H9 (cell line): Measurements from ENCODE around the gene CASP5. TPM values are rescaled to one million over a fixed set of nuclear protein-coding genes. Genes with fewer than 3 reads are reported as not detected.

Experiments used
- DNase-seq: peaks from one replicate; pipeline ENCODE4 v3.0.0-alpha.2; 2017
- H2AFZ ChIP-seq: one replicate; pipeline ENCODE4 v1.6.1; 2013; ENCODE audit warnings: mild to moderate bottlenecking, low read length, control low read depth, moderate library complexity
- H2AK5ac ChIP-seq: 2 replicates; pipeline ENCODE4 v1.6.1; 2013; ENCODE audit warnings: low read length, control low read depth, mixed read lengths; ENCODE audit not compliant: insufficient read length
- H2BK120ac ChIP-seq: one replicate; pipeline ENCODE4 v1.6.1; 2013; ENCODE audit warnings: low read depth, mild to moderate bottlenecking, low read length, control low read depth, inconsistent platforms; ENCODE audit not compliant: poor library complexity, severe bottlenecking
- H2BK12ac ChIP-seq: 2 replicates; pipeline ENCODE4 v1.6.1; 2013; ENCODE audit warnings: low read length, control low read depth, mixed read lengths, low read depth; ENCODE audit not compliant: insufficient read length
- H2BK15ac ChIP-seq: 2 replicates; pipeline ENCODE4 v1.6.1; 2013; ENCODE audit warnings: low read depth, low read length, control low read depth
- H2BK20ac ChIP-seq: one replicate; pipeline ENCODE4 v1.6.1; 2013; ENCODE audit warnings: low read depth, mild to moderate bottlenecking, low read length, control low read depth, inconsistent platforms; ENCODE audit not compliant: poor library complexity, severe bottlenecking
- H2BK5ac ChIP-seq: 2 replicates; pipeline ENCODE4 v1.6.1; 2013; ENCODE audit warnings: low read length, control low read depth, mixed read lengths; ENCODE audit not compliant: insufficient read length
- H3K14ac ChIP-seq: 2 replicates; pipeline ENCODE4 v1.6.1; 2013; ENCODE audit warnings: low read length, control low read depth; ENCODE audit not compliant: insufficient read depth
- H3K18ac ChIP-seq: 2 replicates; pipeline ENCODE4 v1.6.1; 2013; ENCODE audit warnings: low read depth, mild to moderate bottlenecking, mixed read lengths, low read length, control low read depth; ENCODE audit not compliant: insufficient read length
- H3K23ac ChIP-seq: 2 replicates; pipeline ENCODE4 v1.6.1; 2013; ENCODE audit warnings: low read length, control low read depth, mixed read lengths, low read depth; ENCODE audit not compliant: insufficient read length
- H3K23me2 ChIP-seq: 2 replicates; pipeline ENCODE4 v1.6.1; 2013; ENCODE audit warnings: low read depth, mild to moderate bottlenecking, mixed read lengths, low read length, control low read depth; ENCODE audit not compliant: insufficient read length, poor library complexity, severe bottlenecking
- H3K27ac ChIP-seq: 2 replicates; pipeline ENCODE4 v1.5.1; 2013; ENCODE audit warnings: low read length, control low read depth, mixed read lengths, low read depth; ENCODE audit not compliant: insufficient read length
- H3K27me3 ChIP-seq: 2 replicates; pipeline ENCODE4 v1.6.1; 2013; ENCODE audit warnings: low read length, control low read depth, inconsistent platforms; ENCODE audit not compliant: insufficient read depth
- H3K4ac ChIP-seq: 2 replicates; pipeline ENCODE4 v1.6.1; 2013; ENCODE audit warnings: low read depth, mild to moderate bottlenecking, control low read depth, inconsistent platforms, low read length, moderate library complexity
- H3K4me1 ChIP-seq: 2 replicates; pipeline ENCODE4 v1.6.1; 2013; ENCODE audit warnings: low read length, control low read depth, inconsistent platforms; ENCODE audit not compliant: insufficient read depth
- H3K4me2 ChIP-seq: 2 replicates; pipeline ENCODE4 v1.6.1; 2013; ENCODE audit warnings: low read length, control low read depth, mixed read lengths; ENCODE audit not compliant: insufficient read length, insufficient read depth
- H3K56ac ChIP-seq: 2 replicates; pipeline ENCODE4 v1.6.1; 2013; ENCODE audit warnings: low read depth, mild to moderate bottlenecking, mixed read lengths, low read length, control low read depth; ENCODE audit not compliant: insufficient read length
- H3K79me1 ChIP-seq: 2 replicates; pipeline ENCODE4 v1.6.1; 2013; ENCODE audit warnings: low read depth, mild to moderate bottlenecking, moderate library complexity, low read length, control low read depth, inconsistent platforms; ENCODE audit not compliant: insufficient read depth, poor library complexity, severe bottlenecking
- H3K79me2 ChIP-seq: 2 replicates; pipeline ENCODE4 v1.6.1; 2013; ENCODE audit warnings: low read length, control low read depth, inconsistent platforms; ENCODE audit not compliant: insufficient read depth
- H3K9ac ChIP-seq: 2 replicates; pipeline ENCODE4 v1.6.1; 2013; ENCODE audit warnings: low read length, control low read depth, mixed read lengths; ENCODE audit not compliant: insufficient read length; ENCODE audit errors: extremely low read depth
- H3K9me3 ChIP-seq: one replicate; pipeline ENCODE4 v1.6.1; 2013; ENCODE audit warnings: low read depth, low read length, inconsistent platforms; ENCODE audit not compliant: control insufficient read depth
- H3T11ph ChIP-seq: one replicate; pipeline ENCODE4 v1.6.1; 2013; ENCODE audit warnings: mild to moderate bottlenecking, low read length, control low read depth, inconsistent platforms
- H4K20me1 ChIP-seq: one replicate; pipeline ENCODE4 v1.6.1; 2013; ENCODE audit not compliant: control insufficient read depth, insufficient read length, insufficient read depth
- H4K5ac ChIP-seq: 2 replicates; pipeline ENCODE4 v1.6.1; 2013; ENCODE audit warnings: low read depth, mild to moderate bottlenecking, mixed read lengths, low read length, control low read depth; ENCODE audit not compliant: insufficient read length
- H4K8ac ChIP-seq: replicated peaks from 2 replicates; pipeline ENCODE4 v1.6.1; 2013; ENCODE audit warnings: low read length, control low read depth, mixed read lengths, low read depth; ENCODE audit not compliant: insufficient read length
- H4K91ac ChIP-seq: 2 replicates; pipeline ENCODE4 v1.6.1; 2013; ENCODE audit warnings: low read depth, mild to moderate bottlenecking, moderate library complexity, mixed read lengths, low read length, control low read depth; ENCODE audit not compliant: insufficient read length
- H3K27ac Mint-ChIP-seq, 3 experiments: 2 replicates in 2 of 3; 3 replicates in 1 of 3; pipeline ENCODE4 v1.8.0; 2020 to 2021; ENCODE audit warnings: mixed read lengths in 3 of 3, mild to moderate bottlenecking in 1 of 3, moderate library complexity in 1 of 3
- H3K27me3 Mint-ChIP-seq: 2 replicates; pipeline ENCODE4 v1.8.0; 2021; ENCODE audit warnings: low read depth, mild to moderate bottlenecking, moderate library complexity, mixed read lengths
- H3K36me3 Mint-ChIP-seq, 3 experiments: 2 replicates in 2 of 3; 3 replicates in 1 of 3; pipeline ENCODE4 v1.8.0; 2020 to 2021; ENCODE audit warnings: low read depth in 3 of 3, mixed read lengths in 3 of 3; ENCODE audit not compliant: insufficient read depth in 1 of 3
- H3K4me1 Mint-ChIP-seq, 2 experiments: 2 replicates each; pipeline ENCODE4 v1.8.0; 2020; ENCODE audit warnings: mixed read lengths in 2 of 2
- H3K4me3 Mint-ChIP-seq, 2 experiments: 2 replicates in 1 of 2; 3 replicates in 1 of 2; pipeline ENCODE4 v1.8.0; 2020 to 2021; ENCODE audit warnings: mild to moderate bottlenecking in 2 of 2, mixed read lengths in 2 of 2, moderate library complexity in 1 of 2
- H3K9me3 Mint-ChIP-seq, 2 experiments: 2 replicates in 1 of 2; 3 replicates in 1 of 2; pipeline ENCODE4 v1.8.0; 2020; ENCODE audit warnings: mild to moderate bottlenecking in 2 of 2, mixed read lengths in 2 of 2, moderate library complexity in 1 of 2
- WGBS: extraction: QIAGEN DNeasy Blood & Tissue Kit; methylation state at CpG from one replicate; pipeline ENCODE4 v1.1.7; 2013; ENCODE audit warnings: missing lambda C conversion rate, low lambda C conversion rate, mixed read lengths; ENCODE audit not compliant: insufficient read length; ENCODE audit errors: extremely low coverage; 5-methylcytosine and 5-hydroxymethylcytosine counted together
- total RNA-seq: library from RNA; stranded (reverse); gene quantifications from 2 replicates; pipeline ENCODE4 v1.2.1, GENCODE V29; 2021
- TF ChIP-seq, protein P1 (sequence below): fragments of 200-600 bp; sonication (generic); conservative IDR thresholded peaks from 3 replicates; pipeline ENCODE4 v1.8.0; 2021; ENCODE audit warnings: antibody characterized with exemption, mild to moderate bottlenecking

The CASP5 gene
- total RNA-seq, 1 experiment from 2014 or later = not detected

- Histone ChIP-seq H2AK5ac (no peak overlapping the region), H3K9ac (no peak overlapping the region), H2BK15ac (no peak overlapping the region), H3K4me1 (no peaks in the 10 kb centered on the region), H3K4ac (no peak overlapping the region), H3K27me3 (no peaks in the 10 kb centered on the region), H2BK12ac (no peak overlapping the region), H3K27ac (no peak overlapping the region), H3K9me3 (no peaks in the 10 kb centered on the region), H3K4me2 (no peak overlapping the region), H3K14ac (no peak overlapping the region), H2BK5ac (no peak overlapping the region), H4K91ac (no peak overlapping the region), H3K18ac (no peak overlapping the region), H3K23ac (no peak overlapping the region), H3T11ph (no peak overlapping the region), H4K5ac (no peak overlapping the region), H2BK120ac (no peak overlapping the region), H4K20me1 (no peaks in the 10 kb centered on the region), H2AFZ (no peak overlapping the region), H3K56ac (no peak overlapping the region), H3K79me2 (no peaks in the 10 kb centered on the region), H3K79me1 (no peaks in the 10 kb centered on the region), H4K8ac (no peak overlapping the region), H2BK20ac (no peak overlapping the region), H3K23me2 (no peaks in the 10 kb centered on the region)
- no peak overlapping the region for H3K27ac Mint-ChIP-seq
- no peak overlapping the region for H3K4me3 Mint-ChIP-seq
- no peaks in the 10 kb centered on the region for H3K4me1 Mint-ChIP-seq
- TF ChIP-seq, protein P1, sequence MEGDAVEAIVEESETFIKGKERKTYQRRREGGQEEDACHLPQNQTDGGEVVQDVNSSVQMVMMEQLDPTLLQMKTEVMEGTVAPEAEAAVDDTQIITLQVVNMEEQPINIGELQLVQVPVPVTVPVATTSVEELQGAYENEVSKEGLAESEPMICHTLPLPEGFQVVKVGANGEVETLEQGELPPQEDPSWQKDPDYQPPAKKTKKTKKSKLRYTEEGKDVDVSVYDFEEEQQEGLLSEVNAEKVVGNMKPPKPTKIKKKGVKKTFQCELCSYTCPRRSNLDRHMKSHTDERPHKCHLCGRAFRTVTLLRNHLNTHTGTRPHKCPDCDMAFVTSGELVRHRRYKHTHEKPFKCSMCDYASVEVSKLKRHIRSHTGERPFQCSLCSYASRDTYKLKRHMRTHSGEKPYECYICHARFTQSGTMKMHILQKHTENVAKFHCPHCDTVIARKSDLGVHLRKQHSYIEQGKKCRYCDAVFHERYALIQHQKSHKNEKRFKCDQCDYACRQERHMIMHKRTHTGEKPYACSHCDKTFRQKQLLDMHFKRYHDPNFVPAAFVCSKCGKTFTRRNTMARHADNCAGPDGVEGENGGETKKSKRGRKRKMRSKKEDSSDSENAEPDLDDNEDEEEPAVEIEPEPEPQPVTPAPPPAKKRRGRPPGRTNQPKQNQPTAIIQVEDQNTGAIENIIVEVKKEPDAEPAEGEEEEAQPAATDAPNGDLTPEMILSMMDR = no peak
- no peak for DNase-seq
- WGBS = no CpG with 5 or more reads among the region's 3 CpGs
- H3K36me3 Mint-ChIP-seq = peaks cover 2 to 5% (median 4%) of the 10 kb centered on the region in 3 experiments; a peak in 4 of 7 replicates
- no peaks in the 10 kb centered on the region; a peak in 2 of 5 replicates for H3K9me3 Mint-ChIP-seq
- H3K27me3 Mint-ChIP-seq = no peaks in the 10 kb centered on the region
These were observed 10.4 kb upstream of the CASP5 start for GRCh38 chr11:105033343-105033742.
